COLO829 (cell line): ENCODE measurements around the gene PVALB.

Experiments used
- DNase-seq: peaks from one replicate; pipeline ENCODE4 v3.0.0; 2012; ENCODE audit warnings: low spot score

PVALB gene

DNA sequence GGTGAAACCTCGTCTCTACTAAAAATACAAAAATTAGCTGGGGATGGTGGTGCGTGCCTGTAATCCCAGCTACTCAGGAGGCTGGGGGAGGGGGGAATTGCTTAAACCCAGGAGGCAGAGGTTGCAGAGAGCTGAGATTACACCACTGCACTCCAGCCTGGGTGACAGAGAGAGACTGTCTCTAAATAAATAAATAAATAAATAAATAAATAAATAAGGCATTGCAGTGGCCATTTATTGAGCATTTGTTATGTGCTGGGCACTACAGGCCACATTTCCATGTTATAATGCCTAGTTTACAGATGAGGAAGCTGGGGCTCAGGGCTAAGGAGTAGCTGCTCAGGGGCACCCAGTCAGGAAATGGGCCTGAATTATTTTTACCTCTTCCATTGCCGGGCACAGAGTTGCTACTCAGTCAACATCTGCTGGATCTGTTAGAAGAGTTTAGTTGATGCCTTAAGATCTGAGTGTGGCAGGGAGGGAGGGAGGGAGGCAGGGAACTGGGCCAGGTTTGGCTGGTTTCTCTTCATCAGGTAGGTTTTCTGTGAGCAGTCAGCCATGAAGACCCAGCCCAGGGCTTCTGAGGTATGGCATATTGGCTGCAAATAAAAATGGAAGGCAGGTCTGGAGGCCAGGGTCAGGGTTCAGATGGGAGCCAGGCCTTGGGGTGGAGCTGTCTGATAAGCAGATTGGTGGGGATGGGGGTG is 5.6 kb downstream of the PVALB start:
- no peak for DNase-seq

GRCh38 chr22:36809351-36809750 is 7.5 kb downstream of the PVALB start:
- DNase-seq = no peak

DNA sequence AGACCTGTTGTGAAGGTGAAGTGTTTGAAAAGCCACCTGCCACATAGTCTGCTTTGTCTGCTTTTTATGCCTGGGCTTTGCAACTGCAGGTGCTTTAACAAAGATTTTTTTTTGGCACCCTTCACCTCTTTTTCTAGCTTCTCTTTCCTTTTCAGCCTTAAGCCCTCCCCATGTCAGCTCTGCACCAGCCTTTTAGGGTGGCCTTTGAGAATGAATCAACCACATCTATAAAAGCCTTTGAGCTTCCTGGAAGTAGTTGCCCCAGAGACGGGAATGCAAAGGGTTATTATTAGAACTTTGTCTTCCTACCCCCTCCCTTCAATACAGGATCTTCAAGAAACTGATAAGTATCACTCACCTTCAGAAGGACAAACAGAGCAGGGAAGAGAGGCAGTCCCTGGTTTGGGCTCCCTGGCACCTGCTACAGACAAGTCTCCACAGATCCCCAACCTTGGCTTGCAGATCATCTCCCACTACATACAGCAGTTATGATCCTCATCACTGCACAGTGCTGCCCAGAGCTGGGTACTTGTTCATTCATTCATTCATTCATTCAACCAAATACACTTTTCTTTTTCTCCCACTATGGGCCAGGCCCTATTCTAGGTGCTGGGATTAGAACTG is 8.0 kb downstream of the PVALB start:
- no peak for DNase-seq

DNA sequence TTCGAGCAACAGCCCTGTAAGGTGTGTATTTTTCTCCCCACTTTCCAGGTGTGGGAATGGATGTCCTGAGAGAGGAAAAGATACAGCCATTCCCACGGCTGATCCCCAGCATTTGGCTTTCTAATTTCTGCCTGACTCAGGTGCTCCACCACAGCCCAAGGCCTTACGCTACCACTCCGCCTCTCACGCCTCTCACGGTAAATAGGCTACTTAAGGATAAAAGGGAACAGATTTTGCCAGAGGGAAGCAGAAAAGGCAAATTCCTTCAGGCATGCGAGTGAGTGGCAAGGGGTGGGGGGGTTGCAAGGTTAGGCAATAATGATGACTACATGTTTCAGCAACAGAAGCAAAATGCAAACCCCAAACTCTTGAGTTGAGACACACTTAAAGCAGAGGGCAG is 9.2 kb downstream of the PVALB start:
- DNase-seq = no peak

GRCh38 chr22:36806835-36807234 is 10.0 kb downstream of the PVALB start:
- DNase-seq = no peak

DNA sequence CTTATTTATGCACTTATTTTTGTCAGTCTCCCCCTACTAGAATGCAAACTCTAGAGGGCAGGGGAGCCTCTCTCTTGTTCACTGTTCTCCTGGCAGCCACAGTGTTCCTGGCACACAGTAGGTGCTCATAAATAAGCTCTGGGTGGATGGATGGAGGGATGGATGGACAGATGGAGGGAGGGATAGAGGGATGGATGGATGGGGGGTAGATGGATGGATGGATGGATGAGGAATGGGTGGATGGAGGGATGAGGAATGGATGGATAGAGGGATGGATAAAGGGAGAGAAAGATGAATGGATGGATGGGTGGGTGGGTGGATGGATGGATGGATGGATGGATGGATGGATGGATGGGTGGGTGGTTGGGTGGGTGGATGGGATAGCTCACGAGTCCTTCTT is 13.5 kb downstream of the PVALB start:
- no peak for DNase-seq

DNA sequence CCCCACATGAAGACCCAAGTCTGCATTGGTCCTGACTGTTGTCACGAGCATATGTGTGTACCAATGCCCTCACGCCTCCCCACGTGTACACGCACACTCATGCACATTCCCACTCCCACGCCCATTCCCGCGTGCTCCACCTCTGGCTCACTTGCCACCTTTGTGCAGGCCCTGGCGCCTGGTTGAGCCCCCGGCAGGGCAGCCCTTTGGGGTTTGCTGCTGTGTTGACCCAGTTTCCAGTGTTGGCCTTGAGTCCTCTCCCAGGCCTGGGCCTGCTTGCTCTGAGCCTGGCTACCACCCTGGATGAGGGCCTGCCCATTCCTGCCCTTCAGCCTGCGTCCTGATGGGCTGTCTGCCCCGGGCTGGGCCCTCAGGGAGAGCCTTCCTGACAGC is 18.2 kb downstream of the PVALB start:
- DNase-seq = no peak

GRCh38 chr22:36797911-36798673 is 18.7 kb downstream of the PVALB start:
- no peak for DNase-seq

DNA sequence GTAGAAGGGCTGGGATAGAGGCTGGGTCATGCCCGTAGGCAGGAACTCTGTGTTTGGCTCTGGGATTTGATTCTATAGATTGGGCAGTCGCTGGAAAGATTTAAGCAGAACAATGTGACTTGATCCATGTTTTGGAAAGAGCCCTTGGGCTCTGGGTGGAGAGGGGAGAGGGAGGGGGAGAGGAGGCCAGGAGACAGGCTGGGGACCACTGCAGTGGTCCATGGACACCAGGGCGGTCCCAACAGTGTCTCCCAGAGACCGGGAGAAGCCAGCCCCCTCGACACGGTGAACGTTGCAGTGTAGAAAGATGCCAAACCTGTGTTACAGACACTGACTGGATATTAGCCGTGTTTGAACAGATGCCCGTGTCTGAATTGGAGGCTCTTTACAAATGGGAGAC is 19.5 kb downstream of the PVALB start:
- DNase-seq = no peak

DNA sequence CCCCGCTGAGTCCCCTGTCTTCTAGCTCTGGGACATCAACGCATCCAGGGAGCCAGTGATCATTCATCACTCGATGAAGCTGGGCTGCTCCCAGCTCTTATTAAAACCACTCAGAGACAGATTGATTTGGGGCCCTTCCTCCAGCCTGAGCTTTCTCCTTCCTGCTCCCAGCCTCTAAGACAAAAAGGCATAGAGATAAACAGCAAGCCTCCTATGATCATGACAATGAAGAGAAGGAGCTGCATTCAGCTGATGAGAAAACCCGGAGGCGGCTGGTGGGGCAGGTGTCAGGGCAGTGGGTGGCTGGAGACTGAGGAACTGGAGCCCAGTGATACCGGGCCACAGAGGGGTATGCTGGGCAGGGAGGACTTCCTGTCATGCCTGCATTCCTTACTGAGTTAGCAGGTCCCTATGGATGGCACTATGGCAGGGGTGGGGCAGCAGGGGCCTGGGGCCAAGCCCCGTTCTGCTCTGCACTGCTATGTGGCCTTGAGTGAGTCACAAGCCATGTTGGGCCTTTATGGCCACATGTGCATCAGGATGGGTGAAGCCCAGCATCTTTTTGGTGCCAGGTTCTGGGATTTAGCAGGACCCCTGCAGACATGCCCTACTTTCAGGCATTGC is 20.2 kb downstream of the PVALB start:
- no peak for DNase-seq

DNA sequence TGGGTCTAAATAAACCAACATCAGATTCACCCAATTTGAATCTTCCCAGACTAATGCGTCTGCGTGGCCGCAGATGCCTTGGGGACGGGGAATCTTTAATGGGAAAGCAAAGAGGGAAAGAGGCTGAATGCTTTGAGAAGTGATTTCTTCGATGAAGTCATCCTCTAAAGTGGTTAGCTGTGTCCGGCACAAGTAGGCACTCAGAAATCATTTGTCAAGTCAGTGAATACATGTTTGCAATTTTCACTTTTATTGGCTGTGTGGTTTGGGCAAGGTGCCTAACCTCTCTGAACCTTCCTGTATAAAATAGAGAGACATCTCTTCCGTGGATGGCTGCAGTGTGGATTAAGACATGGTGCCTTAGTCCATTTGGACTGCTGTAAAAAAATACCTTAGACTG is 21.2 kb downstream of the PVALB start:
- DNase-seq = no peak

DNA sequence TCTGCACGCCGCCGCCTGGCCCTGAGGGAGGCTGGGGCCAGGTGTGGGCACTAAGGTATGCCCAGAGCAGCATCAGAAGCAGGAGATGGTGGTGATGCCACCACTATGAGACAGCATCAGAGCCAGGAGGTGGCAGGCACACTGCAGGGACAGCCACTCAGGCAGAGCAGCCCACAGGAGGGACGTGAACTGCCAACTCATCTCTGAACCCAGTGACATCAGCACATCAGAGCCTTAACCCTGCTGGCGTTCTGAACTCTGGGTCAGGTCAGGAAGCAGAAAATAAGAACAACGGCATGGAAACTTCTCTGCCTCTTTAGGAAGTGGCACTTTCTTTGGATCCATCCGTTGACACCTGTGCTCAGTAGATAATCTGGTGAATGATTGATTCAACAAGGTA is 26.2 kb downstream of the PVALB start:
- no peak for DNase-seq

DNA sequence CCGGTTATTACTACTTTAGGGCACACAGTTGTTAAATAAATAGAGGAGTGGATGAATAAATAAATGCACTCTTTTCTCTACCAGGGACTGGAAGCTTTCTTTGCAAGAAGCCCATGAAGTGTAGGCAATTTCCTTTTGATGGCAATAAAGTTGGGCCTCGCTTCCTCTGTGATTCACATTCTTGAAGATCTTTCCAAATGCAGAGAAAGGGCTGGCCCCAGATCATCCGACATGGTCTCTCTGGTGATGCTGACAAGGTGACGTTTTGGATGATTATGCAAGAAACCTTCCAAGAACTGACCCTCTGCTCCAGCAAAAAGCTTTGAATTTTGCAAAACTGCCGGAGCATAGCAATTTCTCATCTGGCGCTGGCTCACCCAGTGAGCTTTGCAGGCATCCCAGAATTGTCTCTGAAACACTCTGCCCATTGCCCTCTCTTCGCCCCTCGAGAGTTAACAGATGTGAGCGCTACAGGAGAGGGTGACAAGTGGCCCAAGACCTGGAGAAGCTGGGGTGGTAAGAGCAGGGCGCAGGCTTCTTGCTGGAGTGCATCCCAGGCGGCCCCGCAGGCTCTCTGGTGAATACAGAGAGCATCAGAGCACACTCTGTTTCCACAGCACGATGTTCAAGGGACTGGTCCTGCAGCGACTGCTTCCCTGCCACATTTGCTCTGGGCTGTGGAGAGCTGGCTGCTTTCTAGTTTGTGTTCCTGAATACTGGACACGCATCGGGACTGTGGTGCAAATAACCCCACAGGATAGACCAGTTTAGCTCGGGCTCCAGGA is 29.4 kb downstream of the PVALB start:
- DNase-seq = no peak

GRCh38 chr22:36783743-36784142 is 33.1 kb downstream of the PVALB start:
- DNase-seq = no peak

GRCh38 chr22:36781656-36782627 is 34.9 kb downstream of the PVALB start:
- peak; percentile 87 for DNase-seq

GRCh38 chr22:36778020-36778419 is 38.8 kb downstream of the PVALB start:
- DNase-seq = no peak

- no peak for DNase-seq
Measured at GRCh38 chr22:36776722-36777121, 40.1 kb downstream of the PVALB start.

DNA sequence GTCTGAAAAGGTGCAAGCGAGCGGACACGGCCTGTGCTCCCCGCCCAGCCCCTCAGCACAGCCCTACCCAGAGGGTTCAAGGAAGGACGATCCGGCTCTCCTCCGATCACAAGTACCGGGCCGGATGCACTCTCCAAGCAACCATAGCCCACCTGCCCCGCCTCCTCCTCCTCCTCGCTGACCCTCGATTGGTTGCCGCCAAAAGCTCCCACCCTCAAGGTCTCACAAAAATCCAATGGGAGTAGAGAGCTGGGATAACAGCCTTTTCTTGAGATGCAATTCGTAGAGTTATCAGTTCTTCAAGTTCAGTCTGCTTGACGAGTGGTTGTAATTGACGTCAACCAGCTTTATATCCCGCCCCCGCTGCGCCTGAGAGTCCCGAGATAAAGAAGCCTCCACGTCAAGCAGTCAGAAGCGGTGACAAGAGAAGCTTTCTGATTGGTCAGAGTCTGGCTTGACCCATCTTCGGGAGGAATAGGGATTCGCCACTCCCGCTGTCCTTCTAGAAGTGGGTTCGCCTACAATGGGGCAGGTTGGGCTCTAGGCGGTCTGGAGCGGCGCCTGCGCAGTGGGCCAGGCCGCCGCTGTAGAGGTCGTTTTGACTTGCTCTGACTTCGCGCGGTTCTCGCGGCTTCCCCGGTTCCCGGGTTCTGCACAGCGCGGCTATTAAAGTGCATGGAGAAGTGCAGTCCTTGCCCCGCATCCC is 40.7 kb downstream of the PVALB start, which contains the start of gene IFT27:
Gene IFT27 (minus strand): TSS at position 156 of the 706 bp plus-strand sequence. CDS start 412 bp downstream, outside the sequence.
- DNase-seq = peak; percentile 100

DNA sequence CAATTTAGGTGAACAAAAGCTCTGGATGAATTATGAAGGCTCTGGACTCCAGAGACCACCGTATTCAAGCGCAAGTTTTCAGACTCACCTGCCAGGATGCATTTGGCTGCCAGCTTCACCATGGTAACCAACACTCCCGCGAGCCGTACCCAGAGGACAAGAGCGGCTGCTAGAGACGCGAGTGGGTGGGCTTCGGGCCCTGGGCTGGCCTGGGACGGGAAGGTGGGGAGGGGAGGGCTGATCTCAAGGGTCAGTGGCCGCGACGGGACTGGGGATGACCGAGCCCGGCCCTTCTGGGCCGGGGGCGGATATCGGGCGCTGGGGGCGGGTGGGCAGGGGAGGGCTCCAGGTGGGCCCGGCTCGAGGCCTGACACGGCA is 41.3 kb downstream of the PVALB start:
- no peak for DNase-seq

DNA sequence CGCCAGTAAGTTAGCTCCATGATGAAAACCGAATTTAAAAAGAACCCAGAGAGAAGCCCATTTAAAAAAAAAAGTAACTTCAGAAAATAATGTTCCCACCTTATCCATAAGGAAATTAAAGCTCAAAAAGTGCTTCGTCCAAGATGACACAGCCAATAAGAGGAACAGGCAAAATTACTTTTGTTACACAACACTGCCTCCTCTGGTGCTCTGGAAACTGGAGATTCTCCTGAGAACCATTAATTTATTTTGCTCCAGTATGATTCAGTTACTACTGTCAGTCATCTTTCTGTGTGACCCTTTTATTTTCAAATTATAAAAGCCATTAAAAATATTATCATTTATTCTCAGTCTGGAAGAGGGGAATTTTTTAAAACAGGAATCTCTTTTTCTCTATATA is 42.9 kb downstream of the PVALB start:
- peak; percentile 50 for DNase-seq
